ENCODE data around the gene SVBP. TPM values are rescaled to one million over a fixed set of nuclear protein-coding genes. Genes with fewer than 3 reads are reported as not detected.

The SVBP gene
- total RNA-seq, 1 experiment from 2014 or later, result 18.6 TPM

DNA sequence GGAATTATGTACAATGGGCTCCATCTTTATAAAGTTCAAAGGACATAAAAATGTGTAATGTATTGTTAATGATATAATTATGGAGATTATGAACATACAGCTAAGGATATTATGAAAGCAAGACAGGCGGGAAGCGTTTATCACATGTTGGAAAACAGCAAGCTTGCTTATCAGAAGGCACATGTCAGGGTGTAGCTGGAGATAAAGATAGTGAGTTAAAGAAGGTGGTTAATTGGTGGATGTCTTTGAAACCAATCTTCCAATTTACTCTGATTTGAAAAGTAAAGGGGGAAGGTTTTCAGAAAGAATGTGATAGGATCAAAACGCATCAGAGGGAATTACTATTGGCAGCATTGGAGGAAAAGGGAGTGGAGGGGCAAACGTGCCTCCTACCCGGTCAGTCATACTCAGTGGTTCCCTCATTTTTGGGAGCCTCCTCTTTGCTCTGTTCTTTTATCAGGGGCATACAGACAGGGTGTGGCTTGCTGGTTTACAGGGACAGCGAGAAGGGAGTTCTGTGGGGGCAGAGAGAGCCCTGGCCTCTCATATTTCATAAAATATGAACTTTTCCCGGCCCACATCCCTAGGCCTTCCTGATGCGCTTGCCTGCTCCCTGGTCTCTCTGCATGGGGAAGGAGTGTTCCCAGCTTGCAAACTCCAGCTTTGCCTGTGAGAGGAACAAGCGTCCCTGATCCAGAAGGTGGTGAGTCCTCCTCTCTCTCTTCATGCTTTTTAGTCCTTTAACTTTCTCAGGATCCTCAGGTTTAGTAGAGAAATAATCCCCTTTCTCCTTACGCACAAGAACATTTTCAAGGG is 8.0 kb upstream of the SVBP start:
- Mint-ChIP-seq H3K27me3 (ENCODE audit: insufficient read depth, unreplicated experiment) (no peaks in the 10 kb centered on the region), H3K36me3 (ENCODE audit: insufficient read depth, unreplicated experiment) (no peaks in the 10 kb centered on the region), H3K27ac (ENCODE audit: unreplicated experiment) (no peak overlapping the region), H3K4me3 (ENCODE audit: unreplicated experiment) (no peak overlapping the region), H3K9me3 (ENCODE audit: unreplicated experiment) (no peaks in the 10 kb centered on the region), H3K4me1 (ENCODE audit: low read depth, unreplicated experiment) (peaks cover 8% of the 10 kb centered on the region)
- ChIA-PET POLR2A (no interaction called here), CTCF (no interaction called here)
- Histone ChIP-seq H3K9me3 (no peaks in the 10 kb centered on the region), H3K36me3 (ENCODE audit: control insufficient read depth, insufficient read depth, low read length) (no peaks in the 10 kb centered on the region), H3K4me3 (ENCODE audit: low read depth, low read length) (no peak overlapping the region), H3K4me1 (0 out of 2 replicates have a peak, but pooled peaks cover 3% of the 10 kb centered on the region), H3K27me3 (replicated peaks; ENCODE audit: control insufficient read depth, insufficient read depth, low read length) (no peaks in the 10 kb centered on the region)
- intact Hi-C loops (cut with micrococcal nuclease; ENCODE audit: unreplicated experiment), result no loop called here
- TF ChIP-seq, protein P1, sequence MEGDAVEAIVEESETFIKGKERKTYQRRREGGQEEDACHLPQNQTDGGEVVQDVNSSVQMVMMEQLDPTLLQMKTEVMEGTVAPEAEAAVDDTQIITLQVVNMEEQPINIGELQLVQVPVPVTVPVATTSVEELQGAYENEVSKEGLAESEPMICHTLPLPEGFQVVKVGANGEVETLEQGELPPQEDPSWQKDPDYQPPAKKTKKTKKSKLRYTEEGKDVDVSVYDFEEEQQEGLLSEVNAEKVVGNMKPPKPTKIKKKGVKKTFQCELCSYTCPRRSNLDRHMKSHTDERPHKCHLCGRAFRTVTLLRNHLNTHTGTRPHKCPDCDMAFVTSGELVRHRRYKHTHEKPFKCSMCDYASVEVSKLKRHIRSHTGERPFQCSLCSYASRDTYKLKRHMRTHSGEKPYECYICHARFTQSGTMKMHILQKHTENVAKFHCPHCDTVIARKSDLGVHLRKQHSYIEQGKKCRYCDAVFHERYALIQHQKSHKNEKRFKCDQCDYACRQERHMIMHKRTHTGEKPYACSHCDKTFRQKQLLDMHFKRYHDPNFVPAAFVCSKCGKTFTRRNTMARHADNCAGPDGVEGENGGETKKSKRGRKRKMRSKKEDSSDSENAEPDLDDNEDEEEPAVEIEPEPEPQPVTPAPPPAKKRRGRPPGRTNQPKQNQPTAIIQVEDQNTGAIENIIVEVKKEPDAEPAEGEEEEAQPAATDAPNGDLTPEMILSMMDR (IDR thresholded peaks at IDR 0.05; ENCODE audit: insufficient read depth in 1 of 2, low read depth in 1 of 2, low read length in 1 of 2, severe bottlenecking in 1 of 2, unreplicated experiment in 1 of 2), result no peak
- no TSS peak for BruUV-seq (replicated peaks)
- no peak for DNase-seq

GRCh38 chr1:42824481-42825035 is 7.4 kb upstream of the SVBP start:
- Mint-ChIP-seq H3K9me3 (ENCODE audit: unreplicated experiment) (no peaks in the 10 kb centered on the region), H3K36me3 (ENCODE audit: insufficient read depth, unreplicated experiment) (no peaks in the 10 kb centered on the region)
- no peak for DNase-seq

GRCh38 chr1:42822800-42823392 is 5.7 kb upstream of the SVBP start:
- H3K27me3 Mint-ChIP-seq (ENCODE audit: insufficient read depth, unreplicated experiment), result no peaks in the 10 kb centered on the region
- CTCF ChIA-PET, result no interaction called here
- intact Hi-C loops (cut with micrococcal nuclease; ENCODE audit: unreplicated experiment), result no loop called here

More at GRCh38 chr1:42824481-42825035, 7.4 kb upstream of the SVBP start:
- Mint-ChIP-seq H3K4me3 (ENCODE audit: unreplicated experiment) (no peak overlapping the region), H3K27me3 (ENCODE audit: insufficient read depth, unreplicated experiment) (no peaks in the 10 kb centered on the region), H3K27ac (ENCODE audit: unreplicated experiment) (no peak overlapping the region), H3K4me1 (ENCODE audit: low read depth, unreplicated experiment) (peaks cover 8% of the 10 kb centered on the region)
- BruUV-seq (replicated peaks), result no TSS peak
- H3K4me3 ChIP-seq (ENCODE audit: low read depth, low read length), result no peak overlapping the region
- intact Hi-C loops (cut with micrococcal nuclease; ENCODE audit: unreplicated experiment), result no loop called here
- H3K36me3 ChIP-seq (ENCODE audit: control insufficient read depth, insufficient read depth, low read length), result no peaks in the 10 kb centered on the region
- 0 out of 2 replicates have a peak, but pooled peaks cover 3% of the 10 kb centered on the region for H3K4me1 ChIP-seq
- no peaks in the 10 kb centered on the region for H3K27me3 ChIP-seq (replicated peaks; ENCODE audit: control insufficient read depth, insufficient read depth, low read length)
- H3K9me3 ChIP-seq, result no peaks in the 10 kb centered on the region
- TF ChIP-seq, protein P1 (IDR thresholded peaks at IDR 0.05; ENCODE audit: insufficient read depth in 1 of 2, low read depth in 1 of 2, low read length in 1 of 2, severe bottlenecking in 1 of 2, unreplicated experiment in 1 of 2), result no peak
- ChIA-PET POLR2A (no interaction called here), CTCF (no interaction called here)

More at GRCh38 chr1:42822800-42823392, 5.7 kb upstream of the SVBP start:
- POLR2A ChIA-PET, result interaction anchor here (0.6 kb wide), 2 partner anchors 15 to 55 kb away, joined by 3 to 4 read pairs; no protein-coding TSS in a partner anchor
- Histone ChIP-seq H3K4me3 (ENCODE audit: low read depth, low read length) (no peak overlapping the region), H3K4me1 (peaks cover 4% of the 10 kb centered on the region; the same call in 1 of the 2 replicates), H3K36me3 (ENCODE audit: control insufficient read depth, insufficient read depth, low read length) (no peaks in the 10 kb centered on the region), H3K27me3 (replicated peaks; ENCODE audit: control insufficient read depth, insufficient read depth, low read length) (no peaks in the 10 kb centered on the region), H3K9me3 (no peaks in the 10 kb centered on the region)
- Mint-ChIP-seq H3K4me3 (ENCODE audit: unreplicated experiment) (no peak overlapping the region), H3K27ac (ENCODE audit: unreplicated experiment) (no peak overlapping the region), H3K9me3 (ENCODE audit: unreplicated experiment) (no peaks in the 10 kb centered on the region), H3K4me1 (ENCODE audit: low read depth, unreplicated experiment) (peaks cover 8% of the 10 kb centered on the region), H3K36me3 (ENCODE audit: insufficient read depth, unreplicated experiment) (no peaks in the 10 kb centered on the region)
- TF ChIP-seq, protein P1 (IDR thresholded peaks at IDR 0.05; ENCODE audit: insufficient read depth in 1 of 2, low read depth in 1 of 2, low read length in 1 of 2, severe bottlenecking in 1 of 2, unreplicated experiment in 1 of 2), result no peak
- no peak for DNase-seq
- no TSS peak for BruUV-seq (replicated peaks)
